Measurements from ENCODE around the gene C6orf52.

The C6orf52 gene

DNA sequence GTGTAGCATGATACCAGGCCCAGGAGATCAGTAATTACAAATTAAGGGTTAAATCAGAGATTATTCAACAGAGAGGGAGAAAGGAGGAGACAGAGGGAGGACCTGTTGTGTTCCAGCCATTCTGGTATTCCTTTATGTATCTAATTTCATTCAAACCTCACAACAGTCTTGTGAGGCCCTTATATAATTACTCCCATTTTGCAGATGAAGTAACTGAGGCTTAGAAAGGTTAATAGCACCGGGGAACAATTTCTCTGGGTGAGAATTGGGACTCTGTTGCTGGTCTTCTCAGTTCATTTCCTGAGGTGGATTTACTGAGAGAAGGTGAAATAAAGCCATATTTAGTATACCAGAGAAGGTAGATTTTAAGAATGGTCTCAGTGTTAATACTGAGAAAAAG is 66.6 kb downstream of the C6orf52 start:
- Histone ChIP-seq H3K27me3 (no peaks in the 10 kb centered on the region), H3K9me3 (no peaks in the 10 kb centered on the region), H3K4me3 (ENCODE audit: low read depth, low read length) (no peak overlapping the region), H3K36me3 (no peaks in the 10 kb centered on the region), H3K4me1 (no peaks in the 10 kb centered on the region)
- no peak for TF ChIP-seq CTCF (IDR thresholded peaks at IDR 0.05; ENCODE audit: low read depth, low read length)
- no peak for DNase-seq

DNA sequence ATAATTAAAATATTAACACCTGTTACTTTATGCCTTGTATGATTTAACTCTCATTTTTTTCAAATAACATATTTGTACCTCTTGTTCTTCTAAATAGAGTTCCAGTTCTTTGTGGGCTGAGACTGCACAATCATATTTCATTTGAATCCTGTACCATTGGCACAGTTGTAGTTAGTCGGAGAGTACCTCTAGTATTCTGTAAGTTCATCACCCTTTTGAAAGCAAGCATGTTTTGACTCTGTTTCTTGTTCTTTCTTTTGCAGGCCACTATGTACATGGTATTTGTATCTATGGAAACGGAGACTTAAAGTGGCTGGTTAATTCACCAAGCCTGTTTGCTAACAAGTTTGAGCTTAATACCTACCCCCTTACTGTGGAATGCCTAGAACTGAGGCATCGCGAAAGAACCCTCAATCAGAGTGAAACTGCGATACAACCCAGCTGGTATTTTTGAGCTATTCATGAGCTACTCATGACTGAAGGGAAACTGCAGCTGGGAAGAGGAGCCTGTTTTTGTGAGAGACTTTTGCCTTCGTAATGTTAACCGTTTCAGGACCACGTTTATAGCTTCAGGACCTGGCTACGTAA is 68.2 kb downstream of the C6orf52 start:
- H3K36me3 ChIP-seq: no peaks in the 10 kb centered on the region
- no peak for TF ChIP-seq CTCF (IDR thresholded peaks at IDR 0.05; ENCODE audit: low read depth, low read length)
- no peaks in the 10 kb centered on the region for H3K27me3 ChIP-seq
- DNase-seq: no peak
- H3K9me3 ChIP-seq: no peaks in the 10 kb centered on the region
- H3K4me3 ChIP-seq (ENCODE audit: low read depth, low read length): no peak overlapping the region
- no peaks in the 10 kb centered on the region for H3K4me1 ChIP-seq

DNA sequence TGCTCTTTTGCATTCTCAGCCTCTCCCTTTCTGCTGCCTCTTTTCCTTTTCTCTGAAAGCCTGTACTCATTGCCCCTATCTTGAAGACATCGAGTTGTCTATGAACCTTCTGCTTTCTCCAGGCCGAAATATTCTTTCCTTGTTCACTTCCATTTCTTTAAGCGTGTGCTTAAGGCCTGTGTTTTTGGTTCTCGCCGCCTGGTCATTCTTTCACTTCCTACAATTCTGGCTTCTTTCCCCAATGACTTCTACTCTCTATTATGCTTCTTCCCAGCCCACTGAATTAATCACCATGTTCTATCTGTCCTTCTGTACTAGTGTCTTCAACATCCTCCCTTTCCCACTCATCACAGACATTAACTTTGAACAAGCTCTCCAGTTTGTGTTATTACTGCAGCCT is 69.6 kb downstream of the C6orf52 start:
- DNase-seq: no peak
- no peaks in the 10 kb centered on the region for H3K36me3 ChIP-seq
- no peaks in the 10 kb centered on the region for H3K9me3 ChIP-seq
- no peaks in the 10 kb centered on the region for H3K27me3 ChIP-seq
- H3K4me3 ChIP-seq (ENCODE audit: low read depth, low read length): no peak overlapping the region
- no peaks in the 10 kb centered on the region for H3K4me1 ChIP-seq
- no peak for TF ChIP-seq CTCF (IDR thresholded peaks at IDR 0.05; ENCODE audit: low read depth, low read length)

DNA sequence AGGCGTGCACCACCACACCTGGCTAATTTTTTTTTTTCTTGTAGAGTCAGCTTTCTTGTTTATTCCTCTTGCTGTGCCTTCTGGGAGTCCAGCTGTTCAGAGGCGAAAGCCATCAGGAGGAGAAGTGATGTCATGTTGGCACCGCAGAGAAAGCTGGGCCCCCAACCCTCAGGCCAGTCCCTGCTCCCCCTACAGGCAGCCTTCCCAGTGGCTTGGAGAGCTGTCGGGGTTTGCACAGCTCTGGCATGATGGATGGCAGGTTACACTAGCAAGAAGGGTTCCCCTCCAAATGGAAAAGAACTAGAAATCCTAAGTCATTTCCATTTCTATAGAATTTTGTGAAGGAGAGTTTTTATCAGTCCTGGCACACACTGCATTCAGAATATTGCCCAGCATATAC is 72.6 kb downstream of the C6orf52 start:
- H3K4me1 ChIP-seq: no peaks in the 10 kb centered on the region
- no peaks in the 10 kb centered on the region for H3K27me3 ChIP-seq
- no peak for TF ChIP-seq CTCF (IDR thresholded peaks at IDR 0.05; ENCODE audit: low read depth, low read length)
- H3K9me3 ChIP-seq: no peaks in the 10 kb centered on the region
- H3K36me3 ChIP-seq: no peaks in the 10 kb centered on the region
- DNase-seq: no peak
- H3K4me3 ChIP-seq (ENCODE audit: low read depth, low read length): no peak overlapping the region
